ENCODE results near the gene RNF224. TPM values are rescaled to one million over a fixed set of nuclear protein-coding genes. Genes with fewer than 3 reads are reported as not detected.

Gene RNF224
- total and polyA plus RNA-seq, 2 experiments from 2014 or later: 0.63 TPM; not detected in 1

- H3K4me3 Mint-ChIP-seq: peak overlapping the region; percentile 97
- peaks cover 20% of the 10 kb centered on the region for H3K4me1 ChIP-seq (ENCODE audit: insufficient read depth)
- H3K4me1 Mint-ChIP-seq: peaks cover 28% of the 10 kb centered on the region
- peaks cover 33% of the 10 kb centered on the region for H3K36me3 Mint-ChIP-seq (ENCODE audit: low read depth)
- no peak for TF ChIP-seq CREB1 (CRISPR knock-in tag; IDR thresholded peaks at IDR 0.05; ENCODE audit: low read depth)
- TF ChIP-seq, protein P1, sequence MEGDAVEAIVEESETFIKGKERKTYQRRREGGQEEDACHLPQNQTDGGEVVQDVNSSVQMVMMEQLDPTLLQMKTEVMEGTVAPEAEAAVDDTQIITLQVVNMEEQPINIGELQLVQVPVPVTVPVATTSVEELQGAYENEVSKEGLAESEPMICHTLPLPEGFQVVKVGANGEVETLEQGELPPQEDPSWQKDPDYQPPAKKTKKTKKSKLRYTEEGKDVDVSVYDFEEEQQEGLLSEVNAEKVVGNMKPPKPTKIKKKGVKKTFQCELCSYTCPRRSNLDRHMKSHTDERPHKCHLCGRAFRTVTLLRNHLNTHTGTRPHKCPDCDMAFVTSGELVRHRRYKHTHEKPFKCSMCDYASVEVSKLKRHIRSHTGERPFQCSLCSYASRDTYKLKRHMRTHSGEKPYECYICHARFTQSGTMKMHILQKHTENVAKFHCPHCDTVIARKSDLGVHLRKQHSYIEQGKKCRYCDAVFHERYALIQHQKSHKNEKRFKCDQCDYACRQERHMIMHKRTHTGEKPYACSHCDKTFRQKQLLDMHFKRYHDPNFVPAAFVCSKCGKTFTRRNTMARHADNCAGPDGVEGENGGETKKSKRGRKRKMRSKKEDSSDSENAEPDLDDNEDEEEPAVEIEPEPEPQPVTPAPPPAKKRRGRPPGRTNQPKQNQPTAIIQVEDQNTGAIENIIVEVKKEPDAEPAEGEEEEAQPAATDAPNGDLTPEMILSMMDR (conservative IDR thresholded peaks at IDR 0.05; ENCODE audit: low read depth in 2 of 2): no peak
- TF ChIP-seq, protein P2, sequence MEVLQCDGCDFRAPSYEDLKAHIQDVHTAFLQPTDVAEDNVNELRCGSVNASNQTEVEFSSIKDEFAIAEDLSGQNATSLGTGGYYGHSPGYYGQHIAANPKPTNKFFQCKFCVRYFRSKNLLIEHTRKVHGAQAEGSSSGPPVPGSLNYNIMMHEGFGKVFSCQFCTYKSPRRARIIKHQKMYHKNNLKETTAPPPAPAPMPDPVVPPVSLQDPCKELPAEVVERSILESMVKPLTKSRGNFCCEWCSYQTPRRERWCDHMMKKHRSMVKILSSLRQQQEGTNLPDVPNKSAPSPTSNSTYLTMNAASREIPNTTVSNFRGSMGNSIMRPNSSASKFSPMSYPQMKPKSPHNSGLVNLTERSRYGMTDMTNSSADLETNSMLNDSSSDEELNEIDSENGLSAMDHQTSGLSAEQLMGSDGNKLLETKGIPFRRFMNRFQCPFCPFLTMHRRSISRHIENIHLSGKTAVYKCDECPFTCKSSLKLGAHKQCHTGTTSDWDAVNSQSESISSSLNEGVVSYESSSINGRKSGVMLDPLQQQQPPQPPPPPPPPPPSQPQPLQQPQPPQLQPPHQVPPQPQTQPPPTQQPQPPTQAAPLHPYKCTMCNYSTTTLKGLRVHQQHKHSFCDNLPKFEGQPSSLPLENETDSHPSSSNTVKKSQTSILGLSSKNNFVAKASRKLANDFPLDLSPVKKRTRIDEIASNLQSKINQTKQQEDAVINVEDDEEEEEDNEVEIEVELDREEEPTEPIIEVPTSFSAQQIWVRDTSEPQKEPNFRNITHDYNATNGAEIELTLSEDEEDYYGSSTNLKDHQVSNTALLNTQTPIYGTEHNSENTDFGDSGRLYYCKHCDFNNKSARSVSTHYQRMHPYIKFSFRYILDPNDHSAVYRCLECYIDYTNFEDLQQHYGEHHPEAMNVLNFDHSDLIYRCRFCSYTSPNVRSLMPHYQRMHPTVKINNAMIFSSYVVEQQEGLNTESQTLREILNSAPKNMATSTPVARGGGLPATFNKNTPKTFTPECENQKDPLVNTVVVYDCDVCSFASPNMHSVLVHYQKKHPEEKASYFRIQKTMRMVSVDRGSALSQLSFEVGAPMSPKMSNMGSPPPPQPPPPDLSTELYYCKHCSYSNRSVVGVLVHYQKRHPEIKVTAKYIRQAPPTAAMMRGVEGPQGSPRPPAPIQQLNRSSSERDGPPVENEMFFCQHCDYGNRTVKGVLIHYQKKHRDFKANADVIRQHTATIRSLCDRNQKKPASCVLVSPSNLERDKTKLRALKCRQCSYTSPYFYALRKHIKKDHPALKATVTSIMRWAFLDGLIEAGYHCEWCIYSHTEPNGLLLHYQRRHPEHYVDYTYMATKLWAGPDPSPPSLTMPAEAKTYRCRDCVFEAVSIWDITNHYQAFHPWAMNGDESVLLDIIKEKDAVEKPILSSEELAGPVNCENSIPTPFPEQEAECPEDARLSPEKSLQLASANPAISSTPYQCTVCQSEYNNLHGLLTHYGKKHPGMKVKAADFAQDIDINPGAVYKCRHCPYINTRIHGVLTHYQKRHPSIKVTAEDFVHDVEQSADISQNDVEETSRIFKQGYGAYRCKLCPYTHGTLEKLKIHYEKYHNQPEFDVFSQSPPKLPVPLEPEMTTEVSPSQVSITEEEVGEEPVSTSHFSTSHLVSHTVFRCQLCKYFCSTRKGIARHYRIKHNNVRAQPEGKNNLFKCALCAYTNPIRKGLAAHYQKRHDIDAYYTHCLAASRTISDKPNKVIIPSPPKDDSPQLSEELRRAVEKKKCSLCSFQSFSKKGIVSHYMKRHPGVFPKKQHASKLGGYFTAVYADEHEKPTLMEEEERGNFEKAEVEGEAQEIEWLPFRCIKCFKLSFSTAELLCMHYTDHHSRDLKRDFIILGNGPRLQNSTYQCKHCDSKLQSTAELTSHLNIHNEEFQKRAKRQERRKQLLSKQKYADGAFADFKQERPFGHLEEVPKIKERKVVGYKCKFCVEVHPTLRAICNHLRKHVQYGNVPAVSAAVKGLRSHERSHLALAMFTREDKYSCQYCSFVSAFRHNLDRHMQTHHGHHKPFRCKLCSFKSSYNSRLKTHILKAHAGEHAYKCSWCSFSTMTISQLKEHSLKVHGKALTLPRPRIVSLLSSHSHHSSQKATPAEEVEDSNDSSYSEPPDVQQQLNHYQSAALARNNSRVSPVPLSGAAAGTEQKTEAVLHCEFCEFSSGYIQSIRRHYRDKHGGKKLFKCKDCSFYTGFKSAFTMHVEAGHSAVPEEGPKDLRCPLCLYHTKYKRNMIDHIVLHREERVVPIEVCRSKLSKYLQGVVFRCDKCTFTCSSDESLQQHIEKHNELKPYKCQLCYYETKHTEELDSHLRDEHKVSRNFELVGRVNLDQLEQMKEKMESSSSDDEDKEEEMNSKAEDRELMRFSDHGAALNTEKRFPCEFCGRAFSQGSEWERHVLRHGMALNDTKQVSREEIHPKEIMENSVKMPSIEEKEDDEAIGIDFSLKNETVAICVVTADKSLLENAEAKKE (CRISPR knock-in tag; IDR thresholded peaks at IDR 0.05): no peak
- no peak for TF ChIP-seq JUNB (IDR thresholded peaks at IDR 0.05; ENCODE audit: unreplicated experiment)
- no peak for TF ChIP-seq NANOG (IDR thresholded peaks at IDR 0.05; ENCODE audit: borderline replicate concordance)
- H3K27ac ChIP-seq (ENCODE audit: low read depth): no peak overlapping the region
- no peak for DNase-seq (ENCODE audit: low spot score)
- peaks cover 24% of the 10 kb centered on the region for H3K27me3 Mint-ChIP-seq (ENCODE audit: insufficient read depth, low read depth, poor library complexity)
- no peak overlapping the region for H2AFZ ChIP-seq
- H4K20me1 ChIP-seq (replicated peaks; ENCODE audit: insufficient read depth): peaks cover 14% of the 10 kb centered on the region
- no peaks in the 10 kb centered on the region for H3K36me3 ChIP-seq (ENCODE audit: insufficient read depth)
- peak overlapping the region; percentile 98 for H3K4me2 ChIP-seq
- H3K79me2 ChIP-seq (replicated peaks; ENCODE audit: insufficient read depth): peaks cover 42% of the 10 kb centered on the region
- no peak for ATAC-seq
- H3F3A ChIP-seq (replicated peaks; ENCODE audit: low read depth): peaks cover 16% of the 10 kb centered on the region; the same call in 1 of the 2 replicates
- H3K27me3 ChIP-seq (ENCODE audit: insufficient read depth): no peaks in the 10 kb centered on the region
- peak overlapping the region; percentile 98 for H3K4me3 ChIP-seq
- no peak overlapping the region for H3K27ac Mint-ChIP-seq
- no peaks in the 10 kb centered on the region; the same call in 2 of the 3 replicates for H3K9me3 Mint-ChIP-seq
- no peaks in the 10 kb centered on the region for H3K9me2 ChIP-seq (ENCODE audit: insufficient read depth)
These were observed 20.7 kb upstream of the RNF224 start for GRCh38 chr9:137206602-137207001.
